Vagina (tissue), 2 donors: ENCODE measurements around the gene CHPF2. TPM values are rescaled to one million over a fixed set of nuclear protein-coding genes. Genes with fewer than 3 reads are reported as not detected.
A peak's percentile ranks its signal among the peaks of the same experiment; 100 is the strongest.

ENCODE experiments used
- DNase-seq, 2 donors: peaks; one replicate each; pipeline ENCODE4 v3.0.0-alpha.2; 2017; ENCODE audit errors: extremely low spot score in 2 of 2
- H3K27ac ChIP-seq: fragments of 200-600 bp; sonication (generic); one replicate; pipeline ENCODE4 v1.5.1; 2019
- H3K27me3 ChIP-seq: fragments of 200-600 bp; sonication (generic); one replicate; pipeline ENCODE4 v1.5.1; 2019
- H3K36me3 ChIP-seq, 2 donors: fragments of 200-600 bp; sonication (generic); one replicate each; pipeline ENCODE4 v1.5.1; 2017 to 2019
- H3K4me1 ChIP-seq: fragments of 200-600 bp; sonication (generic); one replicate; pipeline ENCODE4 v1.5.1; 2019
- H3K4me3 ChIP-seq, 2 donors: fragments of 200-600 bp; sonication (generic); 1 replicate in 1 of 2; 2 replicates in 1 of 2; pipeline ENCODE4 v1.5.1; 2016 to 2019
- H3K9me3 ChIP-seq: fragments of 200-600 bp; sonication (generic); one replicate; pipeline ENCODE4 v1.5.1; 2019
- POLR2A ChIP-seq, 2 donors: fragments of 450-650 bp; IDR thresholded peaks; one replicate each; pipeline ENCODE4 v1.6.1; 2017; ENCODE audit warnings: antibody characterized with exemption in 2 of 2, mild to moderate bottlenecking in 2 of 2, moderate library complexity in 2 of 2
- POLR2AphosphoS5 ChIP-seq, 2 donors: sonication (generic); formaldehyde crosslinking; IDR thresholded peaks; one replicate each; pipeline ENCODE4 v1.9.0; 2017; ENCODE audit warnings: antibody characterized with exemption in 2 of 2, mild to moderate bottlenecking in 2 of 2, low read depth in 1 of 2; ENCODE audit not compliant: insufficient read depth in 1 of 2
- intact Hi-C: fragments of 100-400 bp; cut with DNase I; formaldehyde crosslinking; loops from one replicate; pipeline ENCODE4 v1.15.1; 2023
- total RNA-seq: library from RNA; depleted of rRNA; stranded (reverse); fragments of >200 nt; gene quantifications from one replicate; pipeline ENCODE4 v1.2.3, GENCODE V29; 2016
- TF ChIP-seq, protein P1 (sequence below), 3 experiments: fragments of 450-650 bp in 2 of 3; fragments of 200-600 bp in 1 of 3; sonication (generic) in 1 of 3; IDR thresholded peaks; one replicate each; pipeline ENCODE4 v1.5.1; 2017 to 2019; ENCODE audit warnings: antibody characterized with exemption in 3 of 3, mild to moderate bottlenecking in 2 of 3, moderate library complexity in 2 of 3

CHPF2 gene
- total RNA-seq, 1 donor from 2014 or later = 28.0 TPM

DNA sequence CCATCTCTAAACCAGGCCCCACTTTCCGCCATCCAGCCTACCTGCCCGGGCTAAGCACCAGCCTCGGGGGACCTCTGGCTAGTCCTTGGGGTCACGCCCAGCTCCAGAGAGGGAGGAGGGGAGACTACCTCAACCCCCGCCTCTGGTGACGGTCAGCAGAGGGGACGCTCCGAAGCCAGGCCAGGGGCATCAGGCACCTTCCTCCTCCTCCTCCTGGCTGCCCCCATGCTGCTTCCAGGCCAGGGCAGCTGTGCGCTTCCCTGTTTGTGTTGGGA, 20.2 kb downstream of the CHPF2 start:
- no peak for DNase-seq
- Histone ChIP-seq H3K27ac (peak overlapping the region; percentile 94), H3K27me3 (no peaks in the 10 kb centered on the region), H3K36me3 (no peaks in the 10 kb centered on the region), H3K4me3 (peak overlapping the region; percentile 61 to 69), H3K4me1 (peaks cover 42% of the 10 kb centered on the region), H3K9me3 (no peaks in the 10 kb centered on the region)
- TF ChIP-seq POLR2AphosphoS5 (IDR thresholded peaks at IDR 0.05; ENCODE audit: insufficient read depth in 1 of 2, low read depth in 1 of 2) = no peak
- TF ChIP-seq, protein P1, sequence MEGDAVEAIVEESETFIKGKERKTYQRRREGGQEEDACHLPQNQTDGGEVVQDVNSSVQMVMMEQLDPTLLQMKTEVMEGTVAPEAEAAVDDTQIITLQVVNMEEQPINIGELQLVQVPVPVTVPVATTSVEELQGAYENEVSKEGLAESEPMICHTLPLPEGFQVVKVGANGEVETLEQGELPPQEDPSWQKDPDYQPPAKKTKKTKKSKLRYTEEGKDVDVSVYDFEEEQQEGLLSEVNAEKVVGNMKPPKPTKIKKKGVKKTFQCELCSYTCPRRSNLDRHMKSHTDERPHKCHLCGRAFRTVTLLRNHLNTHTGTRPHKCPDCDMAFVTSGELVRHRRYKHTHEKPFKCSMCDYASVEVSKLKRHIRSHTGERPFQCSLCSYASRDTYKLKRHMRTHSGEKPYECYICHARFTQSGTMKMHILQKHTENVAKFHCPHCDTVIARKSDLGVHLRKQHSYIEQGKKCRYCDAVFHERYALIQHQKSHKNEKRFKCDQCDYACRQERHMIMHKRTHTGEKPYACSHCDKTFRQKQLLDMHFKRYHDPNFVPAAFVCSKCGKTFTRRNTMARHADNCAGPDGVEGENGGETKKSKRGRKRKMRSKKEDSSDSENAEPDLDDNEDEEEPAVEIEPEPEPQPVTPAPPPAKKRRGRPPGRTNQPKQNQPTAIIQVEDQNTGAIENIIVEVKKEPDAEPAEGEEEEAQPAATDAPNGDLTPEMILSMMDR (IDR thresholded peaks at IDR 0.05) = no peak
- no peak for TF ChIP-seq POLR2A (IDR thresholded peaks at IDR 0.05)
- intact Hi-C loops = no loop called here

DNA sequence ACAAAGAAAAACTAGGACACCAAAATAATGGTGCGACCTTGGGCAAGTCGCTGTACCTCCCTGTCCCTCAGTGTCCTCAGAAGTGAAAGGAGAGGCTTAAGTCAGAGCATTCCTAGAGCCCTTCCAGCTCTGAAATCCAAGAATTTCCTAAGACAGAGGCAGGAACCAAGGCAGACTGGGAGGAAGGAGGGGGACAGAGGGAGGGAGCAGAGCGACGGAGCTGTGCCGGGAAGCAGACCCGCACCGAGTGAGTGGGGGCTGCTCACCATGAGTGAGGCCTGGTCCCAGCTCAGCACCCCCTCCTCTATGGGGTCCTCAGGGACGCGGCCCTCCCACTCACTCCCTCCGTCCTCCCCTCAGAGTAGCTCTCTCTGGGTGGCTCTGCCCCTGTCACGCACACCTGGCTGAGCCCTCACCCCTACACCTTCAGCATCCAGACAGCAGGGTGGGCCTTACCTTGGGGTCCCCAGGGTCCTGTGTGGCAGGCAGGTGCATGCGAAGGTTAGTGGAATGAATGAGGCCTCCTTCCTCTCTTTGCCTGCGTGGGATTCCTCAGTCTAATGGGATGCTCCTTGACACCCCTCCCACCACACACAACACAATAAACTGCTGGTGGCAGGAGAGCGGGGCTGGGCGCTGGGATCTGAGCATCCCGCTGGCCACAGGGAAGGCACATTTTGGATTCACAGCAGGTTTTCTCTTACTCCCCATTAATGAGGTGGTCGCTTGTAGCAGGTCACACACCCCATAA, 20.9 kb downstream of the CHPF2 start:
- peak overlapping the region; percentile 94 for H3K27ac ChIP-seq
- peaks cover 36% of the 10 kb centered on the region for H3K4me1 ChIP-seq
- intact Hi-C loops = no loop called here
- peak in 1 of 2 donors; percentile 21 for TF ChIP-seq POLR2A (IDR thresholded peaks at IDR 0.05)
- TF ChIP-seq, protein P1 (IDR thresholded peaks at IDR 0.05) = no peak
- no peaks in the 10 kb centered on the region for H3K9me3 ChIP-seq
- no peaks in the 10 kb centered on the region for H3K36me3 ChIP-seq
- H3K27me3 ChIP-seq = no peaks in the 10 kb centered on the region
- H3K4me3 ChIP-seq = peak overlapping the region; percentile 61 to 69
- DNase-seq = no peak

DNA sequence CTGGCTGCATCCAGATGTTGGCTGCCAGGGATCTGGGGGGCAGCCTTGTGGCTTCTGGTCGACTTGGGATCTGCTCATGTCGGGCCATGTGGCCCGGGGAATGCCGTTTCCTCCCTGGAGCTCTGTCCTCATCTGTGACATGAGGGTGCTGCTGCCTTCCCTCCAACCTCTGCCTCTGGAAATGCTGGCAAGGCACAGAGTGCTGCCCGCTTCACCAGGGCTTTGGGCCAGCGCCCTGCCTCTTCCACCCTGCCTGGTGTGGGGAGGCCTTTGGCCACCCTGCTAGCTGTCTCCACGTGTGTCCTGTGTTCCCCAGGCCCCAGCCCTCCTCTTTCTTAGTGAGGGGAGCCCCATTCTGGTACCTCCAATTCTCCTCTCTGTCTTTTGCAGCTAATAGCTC, 22.0 kb downstream of the CHPF2 start:
- DNase-seq = no peak
- no peak overlapping the region for H3K4me3 ChIP-seq

DNA sequence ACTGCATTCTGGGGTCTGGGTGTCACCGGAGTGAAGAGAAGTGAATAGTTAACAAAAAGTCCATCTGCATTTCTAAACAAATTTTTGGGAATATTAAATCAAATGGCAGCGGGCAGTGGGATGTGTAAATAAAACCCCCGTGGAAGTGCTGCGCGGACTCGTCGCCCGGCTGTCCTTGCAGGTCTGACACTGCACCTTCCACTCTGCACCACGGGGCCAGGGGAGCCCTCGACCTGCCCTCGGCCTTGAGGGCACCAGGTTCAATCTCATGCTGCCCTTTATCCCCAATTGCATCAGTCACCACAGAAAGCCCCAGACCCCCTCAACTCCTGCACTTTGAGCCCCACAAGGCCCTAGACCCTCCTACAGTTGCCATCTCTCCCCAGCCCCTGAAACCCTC, 22.6 kb downstream of the CHPF2 start:
- Histone ChIP-seq H3K36me3 (no peaks in the 10 kb centered on the region), H3K27me3 (no peaks in the 10 kb centered on the region), H3K4me3 (no peak overlapping the region), H3K4me1 (peaks cover 27% of the 10 kb centered on the region), H3K27ac (no peak overlapping the region), H3K9me3 (no peaks in the 10 kb centered on the region)
- TF ChIP-seq POLR2AphosphoS5 (IDR thresholded peaks at IDR 0.05; ENCODE audit: insufficient read depth in 1 of 2, low read depth in 1 of 2) (no peak), POLR2A (IDR thresholded peaks at IDR 0.05) (no peak)
- TF ChIP-seq, protein P1 (IDR thresholded peaks at IDR 0.05) = no peak
- intact Hi-C loops = no loop called here
- DNase-seq = no peak

More for the DNA sequence above, 22.0 kb downstream of the CHPF2 start:
- TF ChIP-seq POLR2A (IDR thresholded peaks at IDR 0.05) (no peak), POLR2AphosphoS5 (IDR thresholded peaks at IDR 0.05; ENCODE audit: insufficient read depth in 1 of 2, low read depth in 1 of 2) (no peak)
- TF ChIP-seq, protein P1 (IDR thresholded peaks at IDR 0.05) = no peak
- no peaks in the 10 kb centered on the region for H3K27me3 ChIP-seq
- H3K36me3 ChIP-seq = no peaks in the 10 kb centered on the region
- H3K27ac ChIP-seq = no peak overlapping the region
- peaks cover 32% of the 10 kb centered on the region for H3K4me1 ChIP-seq
- intact Hi-C loops = no loop called here
- no peaks in the 10 kb centered on the region for H3K9me3 ChIP-seq

DNA sequence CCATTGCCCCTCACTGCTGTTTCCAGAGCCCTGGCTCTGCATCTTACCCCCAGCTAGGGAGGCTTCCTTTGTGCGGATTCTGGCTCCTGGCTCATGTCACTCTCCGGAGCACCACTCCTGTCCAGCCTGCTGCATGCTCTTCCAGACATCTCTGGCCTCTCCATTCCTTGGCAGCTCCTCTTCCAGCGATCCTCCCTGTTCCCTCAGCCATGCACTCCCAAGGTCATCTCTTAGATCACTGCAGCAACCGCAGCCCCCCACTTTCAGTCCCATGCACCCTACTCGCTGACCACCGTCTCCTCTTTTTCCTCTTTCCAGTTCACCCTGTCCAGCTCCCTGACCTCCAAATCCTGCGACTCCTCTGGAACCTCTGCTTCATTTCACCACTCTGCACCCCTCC, 23.1 kb downstream of the CHPF2 start:
- Histone ChIP-seq H3K36me3 (no peaks in the 10 kb centered on the region), H3K4me1 (peaks cover 21% of the 10 kb centered on the region), H3K9me3 (no peaks in the 10 kb centered on the region), H3K27me3 (no peaks in the 10 kb centered on the region), H3K4me3 (no peak overlapping the region), H3K27ac (no peak overlapping the region)
- no peak for DNase-seq
- TF ChIP-seq POLR2AphosphoS5 (IDR thresholded peaks at IDR 0.05; ENCODE audit: insufficient read depth in 1 of 2, low read depth in 1 of 2) = no peak
- TF ChIP-seq, protein P1 (IDR thresholded peaks at IDR 0.05) = no peak
- intact Hi-C loops = no loop called here
